Measurements from ENCODE around the gene RALGAPA1.
"Not testable (repeated sequence)": the region's sequence is repeated elsewhere in the genome, so short reads cannot be mapped to it uniquely, and the experiment has no call there.

The RALGAPA1 gene

DNA sequence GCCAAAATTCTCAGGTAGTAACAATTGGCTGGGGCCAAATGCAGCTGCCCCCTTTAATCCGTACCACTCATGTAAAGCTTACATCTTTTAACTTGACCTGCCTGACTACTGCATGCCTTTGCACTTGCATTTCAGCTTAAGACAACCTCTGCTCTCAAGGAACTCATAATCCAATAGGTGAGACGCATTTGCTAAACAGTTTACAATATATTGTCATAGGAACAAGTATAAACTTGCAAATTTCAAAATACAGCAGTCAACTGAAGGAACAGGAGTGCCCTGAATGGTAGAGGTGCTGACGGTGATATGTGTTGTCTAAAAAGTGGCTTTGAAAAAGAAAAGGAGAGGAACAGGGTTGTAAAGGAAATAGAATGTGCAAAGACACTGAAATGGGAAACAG lies 13.4 kb upstream of the RALGAPA1 start:
- FAIRE-seq (no peak), DNase-seq (ENCODE audit: insufficient read length, low spot score) (no peak)

GRCh38 chr14:35821564-35822411 lies 12.7 kb upstream of the RALGAPA1 start:
- no peak for DNase-seq (ENCODE audit: insufficient read length, low spot score)

DNA sequence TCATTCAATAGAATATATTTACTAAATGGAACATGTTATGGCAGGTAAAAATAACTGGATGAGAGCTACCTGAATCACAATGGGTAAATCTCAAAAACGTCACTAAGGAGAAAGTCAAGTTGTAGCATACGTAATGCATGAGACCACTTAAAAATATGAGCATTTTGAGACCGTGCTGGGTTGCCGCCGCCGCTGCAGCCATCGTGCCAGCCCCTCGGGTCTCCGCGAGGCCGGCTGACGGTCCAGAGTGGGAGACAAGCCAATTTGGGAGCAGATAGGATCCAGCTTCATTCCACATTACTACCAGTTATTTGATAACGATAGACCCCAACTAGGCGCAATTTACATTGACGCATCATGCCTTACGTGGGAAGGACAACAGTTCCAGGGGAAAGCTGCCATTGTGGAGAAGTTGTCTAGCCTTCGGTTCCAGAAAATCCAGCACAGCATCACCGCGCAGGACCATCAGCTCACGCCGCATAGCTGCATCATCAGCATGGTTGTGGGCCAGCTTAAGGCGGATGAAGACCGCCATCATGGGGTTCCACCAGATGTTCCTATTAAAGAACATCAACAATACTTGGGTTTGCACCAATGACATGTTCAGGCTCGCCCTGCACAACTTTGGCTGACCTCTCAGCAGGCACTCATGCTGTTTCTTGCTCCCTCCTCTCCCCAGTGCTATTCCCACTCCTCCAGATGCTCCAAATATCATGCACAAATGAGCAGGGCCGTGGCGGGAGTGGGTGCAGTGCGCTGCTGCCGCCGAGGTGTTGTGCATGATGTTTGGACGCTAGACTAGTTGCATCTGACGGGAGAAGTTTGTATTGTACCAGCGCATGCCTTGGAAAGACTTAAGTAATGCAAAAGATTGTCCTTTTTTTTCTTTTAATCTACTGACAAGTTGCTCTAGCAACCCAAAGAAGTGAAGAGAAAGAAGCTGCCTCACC lies 10.8 kb upstream of the RALGAPA1 start:
- FAIRE-seq = no peak

More at GRCh38 chr14:35821564-35822411, 12.7 kb upstream of the RALGAPA1 start:
- no peak for FAIRE-seq

GRCh38 chr14:35818346-35819115 lies 9.4 kb upstream of the RALGAPA1 start:
- DNase-seq (ENCODE audit: insufficient read length, low spot score) = peak; percentile 54
- no peak for FAIRE-seq

More for the DNA sequence above, 10.8 kb upstream of the RALGAPA1 start:
- DNase-seq (ENCODE audit: insufficient read length, low spot score) = no peak

DNA sequence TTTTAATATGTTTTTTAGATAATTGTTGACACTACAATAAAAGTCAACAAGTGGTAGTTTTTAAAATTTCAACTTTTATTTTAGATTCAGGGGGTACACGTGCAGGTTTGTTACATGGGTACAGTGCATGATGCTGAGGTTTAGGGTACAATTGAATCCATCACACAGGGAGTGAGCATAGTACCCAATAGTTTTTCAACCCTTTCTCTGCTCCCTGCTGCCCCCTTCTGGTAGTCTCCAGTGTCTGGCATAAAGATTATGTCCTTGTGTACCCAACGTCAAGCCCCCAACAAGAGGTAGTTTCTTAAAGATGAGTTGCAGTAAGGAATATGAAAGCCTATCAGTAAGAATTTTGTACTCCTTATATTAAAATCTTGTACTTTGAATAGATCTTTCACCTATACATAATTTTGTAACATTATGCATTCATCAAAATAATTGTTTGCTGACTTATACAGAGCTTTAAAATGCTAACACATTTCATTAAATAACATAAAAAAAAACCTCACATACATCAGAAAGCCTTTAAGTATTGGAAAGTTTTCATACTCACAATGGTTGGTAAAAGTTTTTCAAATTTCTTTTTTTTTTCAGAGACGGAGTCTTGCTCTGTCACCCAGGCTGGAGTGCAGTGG lies 5.4 kb upstream of the RALGAPA1 start:
- no peak for FAIRE-seq
- no peak for DNase-seq (ENCODE audit: insufficient read length, low spot score)

DNA sequence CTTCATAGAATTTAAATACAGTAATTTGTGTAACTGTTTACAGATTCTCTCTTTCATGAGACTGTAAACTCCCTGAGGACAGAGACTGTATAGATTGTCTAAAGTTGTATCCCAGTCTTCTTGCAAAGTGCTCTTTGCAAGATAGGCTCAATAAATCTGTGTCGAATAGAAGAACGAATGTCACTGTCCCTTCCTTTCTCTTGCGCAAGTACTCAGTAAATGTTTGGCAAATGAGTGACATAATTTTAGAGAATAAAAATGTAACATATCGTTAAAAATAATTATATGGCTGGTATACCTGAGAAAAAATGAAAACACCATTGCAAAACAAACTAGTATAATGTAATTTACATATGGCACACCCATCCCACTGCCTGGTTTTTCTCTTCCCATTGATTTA lies 1.9 kb upstream of the RALGAPA1 start:
- FAIRE-seq (no peak), DNase-seq (ENCODE audit: insufficient read length, low spot score) (no peak)

GRCh38 chr14:35809597-35809996 lies 502 bp upstream of the RALGAPA1 start:
- no peak for FAIRE-seq

GRCh38 chr14:35808076-35808637 lies 938 bp downstream of the RALGAPA1 start:
- DNase-seq (ENCODE audit: insufficient read length, low spot score) (no peak), FAIRE-seq (no peak)

More at GRCh38 chr14:35809597-35809996, 502 bp upstream of the RALGAPA1 start:
- no peak for DNase-seq (ENCODE audit: insufficient read length, low spot score)

GRCh38 chr14:35807131-35807961 lies 1.7 kb downstream of the RALGAPA1 start:
- DNase-seq (ENCODE audit: insufficient read length, low spot score) (no peak), FAIRE-seq (no peak)

DNA sequence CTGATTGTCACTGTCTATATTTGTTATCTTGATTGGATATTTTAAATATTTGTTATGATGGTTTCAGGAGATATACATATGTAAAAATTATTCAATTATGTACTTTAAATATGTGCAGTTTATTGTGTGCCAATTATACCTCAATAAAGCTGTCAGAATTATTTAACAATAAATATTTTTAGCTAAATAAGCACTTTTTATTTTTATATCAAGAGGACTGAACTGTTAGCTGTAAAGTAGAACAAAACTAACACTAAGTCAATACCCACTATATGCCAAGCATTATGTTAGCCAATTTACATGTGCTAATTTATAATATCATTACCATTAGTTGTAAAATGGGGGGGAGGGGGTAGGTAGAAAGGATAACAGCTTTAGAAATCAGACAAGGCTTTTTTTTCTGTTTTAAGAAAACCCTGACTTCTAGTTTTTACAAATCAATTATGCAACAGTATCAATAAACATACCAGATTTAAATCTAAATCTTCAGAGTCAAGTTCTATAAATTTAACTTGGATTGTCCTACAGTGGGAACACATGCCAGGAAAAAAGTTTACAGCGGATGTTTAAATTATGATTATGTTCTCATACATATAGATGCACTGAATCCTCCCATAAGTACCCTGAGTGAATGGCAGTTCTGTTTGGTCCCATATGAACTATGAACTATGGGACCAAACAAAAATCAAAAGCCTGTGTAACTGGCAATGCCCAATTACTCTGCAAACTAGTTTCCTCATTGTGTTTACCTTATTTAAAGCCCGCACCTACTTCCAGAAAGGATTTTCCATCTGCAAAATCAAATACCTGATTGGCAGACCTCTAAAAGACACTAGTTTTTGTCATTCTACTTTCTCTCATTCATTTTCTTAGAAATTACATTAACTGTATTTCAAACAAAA lies 2.8 kb downstream of the RALGAPA1 start:
- DNase-seq (ENCODE audit: insufficient read length, low spot score) = no peak
- FAIRE-seq = no peak

DNA sequence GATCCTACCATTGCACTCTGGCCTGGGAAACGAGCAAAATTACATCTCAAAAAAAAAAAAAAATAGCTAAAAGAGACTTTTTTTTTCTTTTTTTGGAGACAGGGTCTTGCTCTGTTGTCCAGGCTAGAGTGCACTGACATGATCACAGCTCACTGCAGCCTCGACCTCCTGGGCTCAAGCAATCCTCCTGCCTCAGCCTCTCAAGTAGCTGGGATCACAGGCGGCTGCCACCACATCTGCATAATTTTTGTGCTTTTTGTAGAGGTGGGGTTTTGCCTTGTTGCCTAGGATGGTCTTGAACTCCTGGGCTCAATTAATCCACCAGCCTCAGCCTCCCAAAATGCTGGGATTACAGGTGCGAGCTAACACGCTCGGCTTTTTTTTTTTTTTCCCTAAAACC lies 11.3 kb downstream of the RALGAPA1 start:
- DNase-seq (ENCODE audit: insufficient read length, low spot score) (no peak), FAIRE-seq (no peak)

DNA sequence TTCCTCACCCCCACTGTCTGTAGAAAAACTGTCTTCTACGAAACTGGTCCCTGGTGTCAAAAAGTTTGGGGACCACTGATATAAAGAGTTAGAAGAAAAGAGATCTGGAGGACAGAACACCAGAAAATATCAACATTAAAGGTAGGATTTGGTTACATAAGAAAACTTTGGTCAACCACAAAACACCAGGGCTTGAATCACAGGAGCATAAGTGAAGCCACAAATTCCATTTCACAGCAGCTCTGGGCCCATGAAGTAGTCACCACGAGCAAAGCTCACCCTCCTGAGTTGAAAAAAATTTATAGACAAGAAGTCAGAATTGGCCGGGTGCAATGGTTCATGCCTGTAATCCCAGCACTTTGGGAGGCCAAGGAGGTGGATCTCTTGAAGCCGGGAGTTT lies 19.4 kb downstream of the RALGAPA1 start:
- FAIRE-seq (no peak), DNase-seq (ENCODE audit: insufficient read length, low spot score) (no peak)

- FAIRE-seq (no peak), DNase-seq (ENCODE audit: insufficient read length, low spot score) (no peak)
Observed at GRCh38 chr14:35786856-35787255, 22.2 kb downstream of the RALGAPA1 start.

- no peak for FAIRE-seq
- no peak for DNase-seq (ENCODE audit: insufficient read length, low spot score)
Observed at GRCh38 chr14:35783699-35784098, 25.4 kb downstream of the RALGAPA1 start.

DNA sequence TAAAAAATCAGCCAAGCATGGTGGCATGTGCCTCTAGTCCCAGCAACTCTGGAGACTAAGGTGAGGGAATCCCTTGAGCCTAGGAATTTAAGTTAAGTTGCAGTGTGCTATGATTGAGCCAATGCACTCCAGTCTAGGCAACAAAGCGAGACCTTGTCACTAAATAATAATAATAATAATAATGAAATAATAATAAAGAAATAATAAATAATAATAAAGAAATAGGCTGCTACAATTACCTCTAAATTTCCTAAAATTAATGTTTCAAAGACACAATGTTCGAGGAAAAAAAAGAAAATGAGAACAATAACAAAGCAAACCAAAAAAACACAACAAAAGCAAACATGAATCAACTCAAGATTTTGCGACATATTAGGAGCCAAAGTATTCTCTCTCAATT lies 29.7 kb downstream of the RALGAPA1 start:
- FAIRE-seq = no peak
- no peak for DNase-seq (ENCODE audit: insufficient read length, low spot score)

GRCh38 chr14:35777550-35777949 lies 31.5 kb downstream of the RALGAPA1 start:
- not testable (repeated sequence) for FAIRE-seq

GRCh38 chr14:35776823-35777222 lies 32.3 kb downstream of the RALGAPA1 start:
- no peak for FAIRE-seq

More at GRCh38 chr14:35777550-35777949, 31.5 kb downstream of the RALGAPA1 start:
- not testable (repeated sequence) for DNase-seq (ENCODE audit: insufficient read length, low spot score)

GRCh38 chr14:35776085-35776484 lies 33.0 kb downstream of the RALGAPA1 start:
- not testable (repeated sequence) for DNase-seq (ENCODE audit: insufficient read length, low spot score); FAIRE-seq

More at GRCh38 chr14:35776823-35777222, 32.3 kb downstream of the RALGAPA1 start:
- no peak for DNase-seq (ENCODE audit: insufficient read length, low spot score)
